HL-60 (cell line): ENCODE data around the gene ACVRL1.

Source experiments
- CTCF ChIP-seq: IDR thresholded peaks from one replicate; pipeline ENCODE4 v1.5.1; 2011; ENCODE audit warnings: low read length, control low read depth, inconsistent platforms; ENCODE audit not compliant: insufficient read depth
- SPI1 ChIP-seq: IDR thresholded peaks from 2 replicates; pipeline ENCODE4 v1.6.1; 2012; ENCODE audit warnings: low read depth, mild to moderate bottlenecking, borderline replicate concordance

- TF ChIP-seq CTCF (no peak), SPI1 (0 out of 2 replicates have a peak, but pooled peaks have one; percentile 5)
These were observed 55.4 kb downstream of the ACVRL1 start for GRCh38 chr12:51962737-51963136.
